GM18526 (cell line): ENCODE data around the gene ADAMTSL2.

Experiments used
- POLR2A ChIP-seq: IDR thresholded peaks from 3 replicates; pipeline ENCODE4 v1.6.1; 2011; ENCODE audit not compliant: insufficient read length; ENCODE audit errors: extremely low read depth

ADAMTSL2 gene

DNA sequence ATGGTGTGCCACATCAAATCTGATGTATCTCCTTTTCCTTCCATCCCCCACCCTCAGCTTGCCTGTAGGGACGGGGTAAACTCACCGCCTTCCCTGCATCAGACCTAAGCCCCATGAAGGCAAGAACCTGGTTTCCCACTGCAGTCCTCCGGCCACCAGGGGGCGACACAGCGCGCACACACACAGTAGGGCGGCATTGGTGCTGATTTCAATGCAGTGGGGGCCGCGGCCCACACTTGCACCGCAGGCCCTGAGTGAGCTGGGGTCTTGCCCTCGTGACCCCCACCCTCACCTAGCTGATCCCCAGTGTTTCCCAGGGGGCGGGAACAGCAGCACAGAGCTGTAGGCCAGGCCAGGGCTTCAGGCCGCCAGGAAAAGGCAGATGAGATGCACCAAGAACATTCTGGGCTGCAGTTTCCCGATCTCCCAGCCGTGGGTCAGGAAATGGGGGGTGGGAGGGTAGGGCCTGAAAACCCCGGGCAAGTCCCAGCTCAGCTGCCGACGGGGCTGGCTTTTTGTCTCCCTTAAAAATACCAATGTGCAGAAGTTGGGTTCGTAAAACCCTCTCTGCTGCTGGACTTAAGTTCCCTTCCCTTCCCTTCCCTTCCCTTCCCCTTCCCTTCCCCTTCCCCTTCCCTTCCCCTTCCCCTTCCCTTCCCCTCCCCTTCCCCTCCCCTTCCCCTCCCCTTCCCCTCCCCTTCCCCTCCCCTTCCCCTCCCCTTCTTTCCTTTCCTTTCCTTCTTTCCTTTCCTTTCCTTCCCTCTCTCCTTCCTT, 55.1 kb downstream of the ADAMTSL2 start:
- no peak for TF ChIP-seq POLR2A

GRCh38 chr9:133590231-133590855, 55.8 kb downstream of the ADAMTSL2 start:
- no peak for TF ChIP-seq POLR2A

DNA sequence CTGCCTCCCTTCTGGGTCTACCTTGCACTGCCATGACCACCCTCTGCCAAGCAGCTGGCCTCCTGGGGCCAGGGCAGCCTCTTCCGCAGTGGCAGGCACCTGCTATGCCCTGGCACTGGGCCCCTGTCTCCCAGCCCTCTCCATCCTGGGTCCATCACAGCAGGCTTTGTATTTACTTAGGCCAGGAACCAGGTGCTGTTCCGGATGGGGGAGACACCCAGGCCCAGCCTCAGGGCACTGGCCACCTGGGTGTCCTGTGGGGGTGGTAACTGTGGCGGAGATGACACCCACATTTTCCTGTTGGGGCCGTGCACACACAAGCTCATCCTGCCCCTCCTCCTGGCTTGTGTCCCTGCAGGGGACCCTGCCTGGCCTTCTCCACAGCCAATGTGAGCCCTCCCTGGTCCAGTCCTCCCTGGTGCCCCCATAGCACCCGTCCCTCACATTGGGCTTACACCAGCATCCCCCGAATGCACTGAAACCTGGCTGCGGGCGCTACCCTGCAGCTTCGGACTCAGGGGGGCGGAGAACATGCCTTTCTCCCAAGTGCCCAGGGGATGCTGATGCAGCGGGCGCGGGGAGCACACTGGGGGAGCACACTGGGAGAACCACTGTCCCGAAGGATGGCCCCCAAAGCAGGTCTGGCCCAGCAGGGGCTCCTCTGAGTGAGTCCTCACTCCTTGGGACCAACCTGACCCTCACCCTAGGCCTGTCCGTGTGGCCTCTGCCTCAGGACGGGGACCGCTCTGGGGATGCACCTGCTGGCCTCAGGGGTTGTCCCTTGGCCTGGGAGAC, 56.8 kb downstream of the ADAMTSL2 start:
- TF ChIP-seq POLR2A: no peak

DNA sequence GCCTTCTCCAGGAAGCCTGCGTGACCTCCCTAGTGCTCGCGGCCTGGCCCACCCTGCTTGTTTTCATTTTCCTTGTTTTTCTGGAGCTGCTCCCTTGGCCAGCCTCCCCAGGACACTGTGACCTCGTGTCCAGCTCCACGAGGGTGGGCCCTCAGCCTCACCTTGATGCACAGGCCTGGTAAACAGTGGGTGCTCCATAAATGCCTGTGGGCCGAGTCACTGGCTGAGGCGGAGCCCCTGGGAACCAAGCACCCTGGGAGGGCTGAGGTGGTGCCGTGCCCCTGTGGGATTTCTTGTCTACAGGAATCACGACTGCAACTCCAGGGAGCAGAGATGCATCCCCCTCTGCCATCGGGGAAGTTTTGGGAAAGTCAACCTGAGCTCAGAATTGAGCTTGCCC, 57.5 kb downstream of the ADAMTSL2 start:
- TF ChIP-seq POLR2A: no peak

- no peak for TF ChIP-seq POLR2A
These were observed 58.4 kb downstream of the ADAMTSL2 start for GRCh38 chr9:133592731-133593409.

DNA sequence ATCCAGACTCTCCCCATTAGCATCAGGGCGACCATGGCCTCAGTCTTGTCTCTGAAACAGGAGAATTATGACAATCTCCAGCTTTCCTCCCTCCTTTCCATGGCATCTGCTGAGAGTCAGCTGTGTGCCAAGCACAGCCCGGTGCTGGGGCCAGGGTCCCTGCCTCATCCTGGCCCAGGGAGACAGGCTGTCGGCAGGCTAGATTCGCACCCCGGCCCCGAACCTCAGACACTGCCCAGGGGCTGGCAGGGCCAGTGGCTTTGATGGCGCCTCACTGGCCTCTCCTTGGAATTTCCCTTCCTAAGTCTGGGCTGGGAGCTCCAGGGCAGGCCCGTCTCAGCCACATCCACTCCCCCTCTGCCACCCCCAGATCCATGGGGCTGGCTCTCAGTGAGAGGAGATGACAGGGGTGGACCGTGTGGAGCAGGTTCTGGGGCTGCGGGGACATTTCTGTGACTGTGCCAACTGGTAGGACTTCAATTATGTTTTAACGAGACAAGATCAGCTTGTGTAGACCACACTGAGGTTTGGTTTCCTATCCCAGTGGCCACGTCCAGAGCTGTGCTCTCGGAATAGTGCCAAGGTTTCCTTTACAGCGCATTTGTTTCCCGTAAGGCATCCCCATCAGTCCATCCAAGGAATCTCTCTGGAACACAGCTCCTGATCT, 59.2 kb downstream of the ADAMTSL2 start:
- no peak for TF ChIP-seq POLR2A

DNA sequence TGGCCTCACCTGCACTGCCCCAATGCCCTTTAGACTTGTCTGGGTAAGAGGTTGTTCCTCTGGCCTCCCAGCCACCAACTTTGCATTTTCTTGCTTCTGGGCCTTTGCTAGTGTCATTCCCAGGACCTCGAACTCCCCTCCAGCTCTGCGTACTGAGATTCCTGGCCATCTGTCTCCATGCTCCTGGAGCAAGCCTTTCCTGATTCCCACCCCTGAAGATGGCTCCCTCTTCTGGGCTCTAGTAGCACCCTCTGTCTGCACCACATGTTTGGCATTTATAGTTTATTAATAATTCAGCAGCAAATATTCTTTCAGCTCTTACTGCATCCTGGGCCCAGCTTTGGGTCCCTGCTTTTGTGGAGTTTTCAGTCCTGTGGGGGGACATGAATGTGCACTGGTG, 59.8 kb downstream of the ADAMTSL2 start:
- TF ChIP-seq POLR2A: no peak

- no peak for TF ChIP-seq POLR2A
These were observed 61.4 kb downstream of the ADAMTSL2 start for GRCh38 chr9:133595910-133596309.

DNA sequence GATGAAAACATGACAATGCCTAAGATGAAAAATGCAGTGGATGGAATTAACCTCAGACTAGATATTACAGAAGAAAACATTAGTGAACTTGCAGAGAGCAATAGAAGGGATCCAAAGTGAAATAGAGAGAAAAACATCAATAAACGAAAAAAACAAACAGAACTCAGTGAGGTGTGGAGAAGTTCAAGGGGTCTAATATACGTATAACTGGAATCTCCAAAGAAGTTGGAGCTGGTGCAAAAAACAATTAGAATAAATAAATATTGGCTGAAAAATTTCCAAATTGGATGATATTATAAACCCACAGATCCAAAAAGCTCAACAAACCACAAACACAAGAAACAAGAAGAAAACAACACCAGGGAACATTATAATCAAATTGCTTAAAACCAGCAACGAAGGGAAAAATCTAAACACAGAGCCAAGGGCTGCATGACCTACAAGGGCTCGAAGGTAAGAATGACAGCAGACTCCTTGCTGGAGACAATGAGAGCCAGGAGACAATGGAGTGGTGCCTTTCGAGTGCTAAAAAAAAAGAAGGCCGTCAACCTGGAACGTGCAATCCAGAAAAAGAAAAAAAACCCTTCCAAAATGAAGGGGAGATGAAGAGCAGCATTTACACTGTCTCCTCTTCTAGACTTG, 62.9 kb downstream of the ADAMTSL2 start:
- TF ChIP-seq POLR2A: no peak

DNA sequence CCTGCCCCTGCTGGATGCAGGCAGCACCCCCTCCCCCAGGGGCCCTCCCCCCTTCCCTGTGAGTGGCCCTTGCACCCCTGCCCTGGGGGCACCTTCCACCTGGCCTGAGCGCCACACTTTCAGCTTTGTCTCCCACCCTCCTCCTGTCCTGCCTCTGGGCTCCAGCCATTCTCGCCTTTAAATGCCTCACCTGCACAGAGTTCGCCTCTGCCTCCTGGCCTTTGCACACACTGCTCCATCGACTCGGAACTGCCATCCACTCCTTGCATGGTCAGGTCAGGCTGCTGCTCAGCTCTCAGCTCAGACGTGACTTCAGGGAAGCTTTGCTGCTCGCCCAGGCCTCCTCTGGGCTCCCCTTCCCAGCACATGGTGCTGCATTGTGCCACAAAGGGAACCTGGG, 64.5 kb downstream of the ADAMTSL2 start:
- TF ChIP-seq POLR2A: no peak

DNA sequence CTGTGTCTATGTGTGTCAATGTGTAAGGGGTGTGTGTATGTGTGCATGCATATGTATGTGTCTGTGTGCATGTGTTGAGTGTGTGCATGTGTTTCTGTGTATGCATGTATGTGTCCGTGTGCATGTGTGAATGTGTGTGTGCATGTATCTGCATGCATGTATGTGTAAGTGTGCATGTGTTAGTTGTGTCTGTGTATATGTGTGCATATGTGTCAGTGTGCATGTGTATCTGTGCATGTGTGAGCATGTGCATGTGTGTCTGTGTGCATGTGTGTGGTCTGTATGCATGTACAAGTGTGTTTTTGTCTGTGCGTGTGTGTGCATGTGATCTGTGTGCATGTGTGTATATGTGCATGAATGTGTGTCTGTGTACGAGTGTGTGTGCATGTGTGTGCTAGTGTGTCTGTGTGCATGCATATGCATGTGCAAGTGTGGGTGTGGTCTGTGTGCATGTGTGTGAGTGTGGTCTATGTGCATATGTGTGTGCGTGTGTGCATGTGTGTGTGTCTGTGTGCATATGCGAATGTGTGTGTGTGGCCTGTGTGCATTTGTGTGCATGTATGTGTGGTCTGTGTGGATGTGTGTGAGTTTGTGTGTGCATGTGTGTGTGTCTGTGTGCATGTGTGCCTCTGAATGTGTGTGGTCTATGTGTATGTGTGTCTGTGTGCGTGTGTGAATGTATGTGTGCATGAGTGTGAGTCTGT, 65.1 kb downstream of the ADAMTSL2 start:
- TF ChIP-seq POLR2A: no peak

DNA sequence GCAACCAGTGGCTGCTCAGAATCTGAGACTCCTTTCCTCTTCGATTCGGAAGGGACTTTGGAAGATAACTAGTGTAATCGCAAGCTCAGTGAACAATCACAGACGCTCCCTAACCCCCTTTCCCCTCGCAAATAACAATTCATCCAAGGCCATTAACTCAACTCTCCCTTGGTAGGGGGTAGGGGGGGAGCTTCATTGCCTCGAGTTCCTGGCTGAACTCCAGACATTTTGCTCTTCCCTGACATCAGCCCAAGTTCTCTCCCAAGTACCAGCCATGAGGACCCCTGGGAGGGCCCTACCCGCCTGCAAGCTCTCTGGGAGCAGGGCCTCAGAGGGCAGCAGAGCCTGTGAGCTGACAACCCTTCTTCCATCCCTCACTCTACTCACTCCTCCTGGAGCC, 66.2 kb downstream of the ADAMTSL2 start:
- no peak for TF ChIP-seq POLR2A

GRCh38 chr9:133601746-133602145, 67.2 kb downstream of the ADAMTSL2 start:
- TF ChIP-seq POLR2A: no peak

DNA sequence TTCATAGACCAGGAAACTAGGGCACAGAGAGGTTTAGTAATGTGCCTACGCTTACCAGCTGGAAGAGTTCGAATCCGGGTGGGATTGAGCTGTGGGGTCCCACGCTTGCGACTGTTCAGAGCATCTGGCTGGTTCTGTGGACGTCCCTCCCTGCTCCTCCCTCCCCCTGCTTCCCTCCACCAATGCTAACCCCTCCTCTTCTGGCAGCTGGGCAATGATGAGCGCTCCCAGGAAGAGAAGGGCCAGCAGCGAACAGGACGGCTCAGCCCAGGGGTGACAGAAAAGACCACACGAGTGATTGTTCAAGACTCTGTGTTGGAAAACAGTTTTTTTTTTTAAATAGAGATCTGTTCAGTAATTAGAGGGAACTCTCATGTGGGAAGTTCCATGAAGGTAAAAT, 67.8 kb downstream of the ADAMTSL2 start:
- no peak for TF ChIP-seq POLR2A
